Measurements from ENCODE around the gene LZTR1.
A peak's percentile ranks its signal among the peaks of the same experiment; 100 is the strongest.

DNA sequence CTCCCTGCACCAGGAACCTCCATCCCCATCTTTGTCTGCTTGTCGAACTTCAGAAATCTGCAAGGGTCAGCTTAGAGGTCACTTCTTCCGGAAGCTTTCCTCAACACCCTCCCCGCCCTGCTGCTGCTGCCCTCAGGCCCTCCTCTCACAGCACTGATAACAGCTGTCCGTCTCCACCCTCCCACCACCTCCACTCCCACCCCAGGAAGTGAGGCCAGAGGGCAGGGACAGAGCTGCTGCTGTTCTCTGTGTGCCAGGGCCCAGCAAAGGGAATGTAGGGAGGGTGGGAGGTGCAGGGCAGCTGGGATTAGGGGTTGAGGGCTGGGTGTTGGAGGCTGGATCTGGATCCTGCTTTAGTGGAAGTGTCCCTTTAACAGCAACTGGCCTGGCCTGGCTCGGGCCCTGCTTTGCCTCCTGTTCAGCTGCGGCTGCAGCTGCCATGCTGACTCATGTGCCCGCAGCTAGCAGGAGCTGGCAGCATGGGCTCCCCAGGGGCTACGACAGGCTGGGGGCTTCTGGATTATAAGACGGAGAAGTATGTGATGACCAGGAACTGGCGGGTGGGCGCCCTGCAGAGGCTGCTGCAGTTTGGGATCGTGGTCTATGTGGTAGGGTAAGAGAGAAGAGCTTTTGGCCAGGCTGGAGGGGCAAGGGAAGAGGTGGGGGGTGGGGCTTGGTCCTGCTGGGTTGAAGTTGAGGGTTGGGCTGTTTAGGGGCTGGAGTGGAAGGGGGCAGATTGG, 32.8 kb downstream of the LZTR1 start, which contains the start of gene P2RX6:
- no peak for TF ChIP-seq POLR2A (IDR thresholded peaks at IDR 0.05; ENCODE audit: low read depth, low read length)
- TF ChIP-seq, protein P1, sequence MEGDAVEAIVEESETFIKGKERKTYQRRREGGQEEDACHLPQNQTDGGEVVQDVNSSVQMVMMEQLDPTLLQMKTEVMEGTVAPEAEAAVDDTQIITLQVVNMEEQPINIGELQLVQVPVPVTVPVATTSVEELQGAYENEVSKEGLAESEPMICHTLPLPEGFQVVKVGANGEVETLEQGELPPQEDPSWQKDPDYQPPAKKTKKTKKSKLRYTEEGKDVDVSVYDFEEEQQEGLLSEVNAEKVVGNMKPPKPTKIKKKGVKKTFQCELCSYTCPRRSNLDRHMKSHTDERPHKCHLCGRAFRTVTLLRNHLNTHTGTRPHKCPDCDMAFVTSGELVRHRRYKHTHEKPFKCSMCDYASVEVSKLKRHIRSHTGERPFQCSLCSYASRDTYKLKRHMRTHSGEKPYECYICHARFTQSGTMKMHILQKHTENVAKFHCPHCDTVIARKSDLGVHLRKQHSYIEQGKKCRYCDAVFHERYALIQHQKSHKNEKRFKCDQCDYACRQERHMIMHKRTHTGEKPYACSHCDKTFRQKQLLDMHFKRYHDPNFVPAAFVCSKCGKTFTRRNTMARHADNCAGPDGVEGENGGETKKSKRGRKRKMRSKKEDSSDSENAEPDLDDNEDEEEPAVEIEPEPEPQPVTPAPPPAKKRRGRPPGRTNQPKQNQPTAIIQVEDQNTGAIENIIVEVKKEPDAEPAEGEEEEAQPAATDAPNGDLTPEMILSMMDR (conservative IDR thresholded peaks at IDR 0.05; ENCODE audit: low read depth, low read length), result no peak
- TF ChIP-seq RCOR1 (IDR thresholded peaks at IDR 0.05; ENCODE audit: insufficient replicate concordance, low read length), result no peak
- TF ChIP-seq MAZ (IDR thresholded peaks at IDR 0.05; ENCODE audit: borderline replicate concordance, low read depth, low read length), result no peak
- peak; percentile 53; the same call in 1 of the 2 replicates for TF ChIP-seq MXI1 (IDR thresholded peaks at IDR 0.05; ENCODE audit: borderline replicate concordance, low read depth, low read length)
- no peak for TF ChIP-seq MAFK (IDR thresholded peaks at IDR 0.05; ENCODE audit: low read depth, low read length)
- TF ChIP-seq RAD21 (IDR thresholded peaks at IDR 0.05; ENCODE audit: low read length), result no peak
- no peak for TF ChIP-seq RFX5 (IDR thresholded peaks at IDR 0.05; ENCODE audit: low read depth, low read length)
- TF ChIP-seq BHLHE40 (IDR thresholded peaks at IDR 0.05; ENCODE audit: low read depth, low read length), result 0 out of 2 replicates have a peak, but pooled peaks have one; percentile 7
- TF ChIP-seq, protein P2, sequence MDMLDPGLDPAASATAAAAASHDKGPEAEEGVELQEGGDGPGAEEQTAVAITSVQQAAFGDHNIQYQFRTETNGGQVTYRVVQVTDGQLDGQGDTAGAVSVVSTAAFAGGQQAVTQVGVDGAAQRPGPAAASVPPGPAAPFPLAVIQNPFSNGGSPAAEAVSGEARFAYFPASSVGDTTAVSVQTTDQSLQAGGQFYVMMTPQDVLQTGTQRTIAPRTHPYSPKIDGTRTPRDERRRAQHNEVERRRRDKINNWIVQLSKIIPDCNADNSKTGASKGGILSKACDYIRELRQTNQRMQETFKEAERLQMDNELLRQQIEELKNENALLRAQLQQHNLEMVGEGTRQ (IDR thresholded peaks at IDR 0.05; ENCODE audit: low read depth, low read length), result no peak
- TF ChIP-seq, protein P3, sequence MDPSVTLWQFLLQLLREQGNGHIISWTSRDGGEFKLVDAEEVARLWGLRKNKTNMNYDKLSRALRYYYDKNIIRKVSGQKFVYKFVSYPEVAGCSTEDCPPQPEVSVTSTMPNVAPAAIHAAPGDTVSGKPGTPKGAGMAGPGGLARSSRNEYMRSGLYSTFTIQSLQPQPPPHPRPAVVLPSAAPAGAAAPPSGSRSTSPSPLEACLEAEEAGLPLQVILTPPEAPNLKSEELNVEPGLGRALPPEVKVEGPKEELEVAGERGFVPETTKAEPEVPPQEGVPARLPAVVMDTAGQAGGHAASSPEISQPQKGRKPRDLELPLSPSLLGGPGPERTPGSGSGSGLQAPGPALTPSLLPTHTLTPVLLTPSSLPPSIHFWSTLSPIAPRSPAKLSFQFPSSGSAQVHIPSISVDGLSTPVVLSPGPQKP (IDR thresholded peaks at IDR 0.05; ENCODE audit: borderline replicate concordance, low read depth, low read length), result no peak
- no peak for TF ChIP-seq CHD1 (IDR thresholded peaks at IDR 0.05; ENCODE audit: low read depth, low read length)
- TF ChIP-seq CEBPB (IDR thresholded peaks at IDR 0.05; ENCODE audit: low read depth, low read length), result no peak
